ENCODE data around the gene EEF2K.
"Not testable (repeated sequence)": the region's sequence is repeated elsewhere in the genome, so short reads cannot be mapped to it uniquely, and the experiment has no call there.

- TF ChIP-seq CTCF (IDR thresholded peaks at IDR 0.05); ZFX (IDR thresholded peaks at IDR 0.05; ENCODE audit: borderline replicate concordance): not testable (repeated sequence)
Measured at GRCh38 chr16:22196559-22197168, 9.4 kb upstream of the EEF2K start.
